ENCODE data around the gene USP47. TPM values are rescaled to one million over a fixed set of nuclear protein-coding genes. Genes with fewer than 3 reads are reported as not detected.
"Not testable (repeated sequence)": the region's sequence is repeated elsewhere in the genome, so short reads cannot be mapped to it uniquely, and the experiment has no call there.

Gene USP47
- total RNA-seq, 2 experiments from 2014 or later = 38.2 to 42.5 TPM

DNA sequence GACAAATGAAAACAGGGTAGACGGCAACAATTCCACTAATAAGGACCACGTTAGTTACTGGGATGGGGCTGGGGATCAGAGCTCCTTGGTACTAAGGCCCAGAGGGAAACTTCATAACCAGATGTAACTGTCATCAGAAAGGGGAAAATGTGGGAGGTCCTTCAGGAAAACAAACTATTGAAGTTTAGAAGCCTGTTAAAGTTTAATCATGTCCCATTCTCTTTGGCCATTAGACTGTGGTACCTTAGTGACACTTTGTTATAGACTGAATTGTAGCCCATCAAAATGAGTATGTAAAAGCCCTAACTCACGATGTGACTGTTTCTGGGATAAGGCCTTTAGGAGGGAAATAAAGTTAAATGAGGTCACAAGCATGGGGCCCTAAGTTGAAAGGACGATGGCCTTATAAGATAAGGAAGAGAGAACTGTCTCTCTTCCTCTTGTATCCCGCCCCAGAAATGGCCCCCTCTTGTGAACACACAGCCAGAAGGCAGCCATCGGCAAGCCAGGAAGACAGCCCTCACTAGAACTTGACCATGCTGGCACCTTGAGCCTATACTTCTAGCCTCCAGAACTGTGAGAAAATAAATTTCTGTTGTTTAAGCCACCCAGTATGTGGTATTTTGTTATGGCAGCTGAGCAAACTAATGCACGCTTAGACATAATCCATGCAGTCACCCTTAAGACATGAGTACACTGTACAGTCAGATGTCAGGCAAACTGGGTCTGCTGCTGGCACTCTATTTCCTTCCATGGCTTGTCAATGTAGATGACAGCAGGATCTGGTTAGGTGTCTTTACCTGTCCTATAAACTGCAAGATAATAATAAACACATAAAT is 26.9 kb upstream of the USP47 start:
- Mint-ChIP-seq H3K27me3 (no peaks in the 10 kb centered on the region), H3K9me3 (no peaks in the 10 kb centered on the region), H3K27ac (no peak overlapping the region), H3K4me1 (no peaks in the 10 kb centered on the region), H3K36me3 (ENCODE audit: low read depth) (no peaks in the 10 kb centered on the region), H3K4me3 (no peak overlapping the region)
- POLR2A ChIA-PET = no interaction called here
- CTCF ChIA-PET = no interaction called here
- no peak for DNase-seq

DNA sequence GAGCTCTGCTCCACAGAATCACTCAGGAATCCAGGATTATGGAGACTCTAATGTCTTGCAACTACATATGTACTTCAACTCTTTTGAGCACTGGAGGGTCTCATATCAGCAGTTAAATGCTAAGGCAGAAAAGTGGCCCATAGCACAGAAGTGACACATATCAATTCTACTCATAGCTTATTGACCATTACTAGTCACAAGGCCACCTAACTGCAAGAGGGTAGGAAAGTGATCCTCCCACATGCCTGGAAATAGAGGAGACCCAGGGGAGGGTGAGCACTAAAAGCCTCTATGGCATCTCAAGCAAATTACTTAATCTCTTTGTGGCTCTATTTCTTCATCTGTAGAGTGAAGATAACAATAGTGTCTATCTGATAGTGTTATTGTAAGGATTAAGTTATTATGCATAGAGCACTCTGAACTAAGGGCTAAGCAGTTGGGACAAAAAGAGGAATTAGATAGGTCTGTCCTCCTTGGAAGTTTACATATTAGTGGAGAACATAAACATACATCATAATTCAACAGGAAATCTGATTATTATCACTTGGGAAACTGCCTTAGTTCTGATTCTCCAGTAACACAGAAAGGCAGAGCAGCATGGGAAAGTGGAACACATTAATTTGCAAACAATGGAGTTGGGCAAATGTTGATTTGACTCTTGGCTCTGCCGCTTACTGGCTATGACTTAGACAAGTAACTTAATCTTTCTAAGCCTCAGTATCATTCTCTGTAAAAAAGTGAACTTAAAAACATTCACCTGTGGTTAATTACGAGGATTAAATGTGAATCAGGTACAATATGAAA is 25.1 kb upstream of the USP47 start:
- Mint-ChIP-seq H3K36me3 (ENCODE audit: low read depth) (no peaks in the 10 kb centered on the region), H3K4me3 (no peak overlapping the region), H3K4me1 (no peaks in the 10 kb centered on the region), H3K27ac (no peak overlapping the region), H3K27me3 (no peaks in the 10 kb centered on the region), H3K9me3 (no peaks in the 10 kb centered on the region)
- ChIA-PET POLR2A (no interaction called here), CTCF (interaction anchor here (0.7 kb wide), 1 partner anchor 85 kb away, joined by 3 read pairs; no protein-coding TSS in a partner anchor)
- DNase-seq = no peak

- no peaks in the 10 kb centered on the region for H3K9me3 Mint-ChIP-seq
These were observed 23.8 kb upstream of the USP47 start for GRCh38 chr11:11817957-11818356.

GRCh38 chr11:11818529-11819121 is 23.1 kb upstream of the USP47 start:
- no peak overlapping the region for H3K27ac Mint-ChIP-seq

More at GRCh38 chr11:11817957-11818356, 23.8 kb upstream of the USP47 start:
- no peak overlapping the region for H3K27ac Mint-ChIP-seq
- no peaks in the 10 kb centered on the region for H3K4me1 Mint-ChIP-seq
- DNase-seq = no peak
- no peaks in the 10 kb centered on the region for H3K36me3 Mint-ChIP-seq (ENCODE audit: low read depth)
- ChIA-PET POLR2A (interaction anchor here (0.7 kb wide), 1 partner anchor 418 kb away, joined by 6 read pairs; no protein-coding TSS in a partner anchor), CTCF (interaction anchor here (0.6 to 1.6 kb wide), 3 partner anchors 11 to 867 kb away, joined by 3 to 4 read pairs (median 4); no protein-coding TSS in a partner anchor)
- H3K27me3 Mint-ChIP-seq = no peaks in the 10 kb centered on the region
- H3K4me3 Mint-ChIP-seq = no peak overlapping the region

DNA sequence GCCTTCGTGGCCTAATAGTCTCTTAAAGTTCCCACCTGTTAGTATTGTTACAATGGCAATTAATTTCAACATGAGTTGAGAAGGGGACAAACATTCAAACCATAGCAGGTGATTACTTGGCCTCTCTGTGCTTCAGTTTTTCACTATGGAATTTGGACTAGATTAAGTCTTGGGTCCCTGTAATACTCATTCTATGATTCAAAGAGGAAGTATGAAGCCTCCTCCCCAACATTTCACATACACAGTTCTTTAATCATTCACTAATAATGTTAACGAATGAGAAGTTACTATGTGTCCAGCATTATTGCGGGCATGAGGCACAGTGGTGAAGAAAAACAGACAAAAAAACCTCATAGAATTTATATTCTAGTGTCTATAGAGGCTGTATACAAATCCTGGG is 19.9 kb upstream of the USP47 start:
- Mint-ChIP-seq H3K27ac (no peak overlapping the region), H3K27me3 (no peaks in the 10 kb centered on the region), H3K9me3 (peaks cover 8% of the 10 kb centered on the region), H3K4me3 (no peak overlapping the region), H3K36me3 (ENCODE audit: low read depth) (no peaks in the 10 kb centered on the region), H3K4me1 (no peaks in the 10 kb centered on the region)
- CTCF ChIA-PET = no interaction called here
- DNase-seq = no peak
- POLR2A ChIA-PET = no interaction called here

More at GRCh38 chr11:11818529-11819121, 23.1 kb upstream of the USP47 start:
- no peaks in the 10 kb centered on the region for H3K27me3 Mint-ChIP-seq
- no peaks in the 10 kb centered on the region for H3K36me3 Mint-ChIP-seq (ENCODE audit: low read depth)
- ChIA-PET POLR2A (no interaction called here), CTCF (interaction anchor here (0.6 to 1.6 kb wide), 4 partner anchors 11 to 941 kb away, joined by 3 to 4 read pairs (median 4); no protein-coding TSS in a partner anchor)
- H3K9me3 Mint-ChIP-seq = no peaks in the 10 kb centered on the region
- no peak for DNase-seq
- no peak overlapping the region for H3K4me3 Mint-ChIP-seq
- H3K4me1 Mint-ChIP-seq = no peaks in the 10 kb centered on the region

DNA sequence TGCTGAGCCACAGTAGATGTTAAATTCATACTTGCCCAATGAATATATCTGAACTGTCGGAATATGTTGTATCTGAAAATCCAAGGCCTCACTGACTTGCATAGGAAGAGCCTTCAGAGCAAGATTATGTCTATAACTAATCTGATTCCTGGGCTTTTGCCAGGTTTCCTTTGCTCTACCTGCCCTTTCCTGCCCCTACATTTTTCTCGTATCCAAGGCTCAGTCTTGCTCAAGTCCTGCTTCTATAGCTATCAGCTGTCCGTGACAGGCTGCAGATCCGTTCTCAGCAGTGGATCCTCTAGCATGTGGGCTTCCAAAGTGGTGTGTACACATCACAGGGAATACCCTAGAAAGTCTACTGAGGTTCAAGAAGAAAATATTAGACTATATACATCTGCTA is 18.8 kb upstream of the USP47 start:
- H3K9me3 Mint-ChIP-seq = peaks cover 8% of the 10 kb centered on the region
- CTCF ChIA-PET = no interaction called here
- DNase-seq = no peak
- no peaks in the 10 kb centered on the region for H3K36me3 Mint-ChIP-seq (ENCODE audit: low read depth)
- no peak overlapping the region for H3K27ac Mint-ChIP-seq
- no peaks in the 10 kb centered on the region for H3K4me1 Mint-ChIP-seq
- POLR2A ChIA-PET = no interaction called here
- H3K27me3 Mint-ChIP-seq = no peaks in the 10 kb centered on the region
- H3K4me3 Mint-ChIP-seq = no peak overlapping the region

- Mint-ChIP-seq H3K36me3 (ENCODE audit: low read depth) (no peaks in the 10 kb centered on the region), H3K4me1 (no peaks in the 10 kb centered on the region), H3K4me3 (no peak overlapping the region), H3K9me3 (peaks cover 8% of the 10 kb centered on the region), H3K27ac (no peak overlapping the region), H3K27me3 (peaks cover 2% of the 10 kb centered on the region)
- POLR2A ChIA-PET = no interaction called here
- CTCF ChIA-PET = interaction anchor here (0.9 kb wide), 1 partner anchor 16 kb away, joined by 3 read pairs; no protein-coding TSS in a partner anchor
- DNase-seq = no peak
These were observed 15.5 kb upstream of the USP47 start for GRCh38 chr11:11826260-11826659.

DNA sequence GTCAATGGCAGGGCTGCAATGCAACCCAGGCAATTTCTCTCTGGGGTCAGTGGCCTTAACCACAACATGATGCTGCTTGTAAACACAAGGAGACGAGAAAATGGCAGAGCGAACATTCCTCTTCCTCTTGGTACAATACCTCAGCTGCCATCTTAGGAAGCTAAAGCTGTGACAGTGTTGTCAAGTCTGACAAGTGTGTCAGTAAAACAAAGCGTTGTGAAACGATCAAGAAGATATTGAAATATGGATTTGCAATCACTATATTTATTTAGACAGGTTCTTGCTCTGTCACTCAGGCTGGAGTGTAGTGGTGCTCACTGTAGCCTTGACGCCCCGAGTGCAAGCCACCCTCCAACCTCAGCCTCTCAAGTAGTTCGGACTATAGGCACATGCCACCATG is 14.5 kb upstream of the USP47 start:
- ChIA-PET CTCF (no interaction called here), POLR2A (no interaction called here)
- H3K36me3 Mint-ChIP-seq (ENCODE audit: low read depth) = no peaks in the 10 kb centered on the region

DNA sequence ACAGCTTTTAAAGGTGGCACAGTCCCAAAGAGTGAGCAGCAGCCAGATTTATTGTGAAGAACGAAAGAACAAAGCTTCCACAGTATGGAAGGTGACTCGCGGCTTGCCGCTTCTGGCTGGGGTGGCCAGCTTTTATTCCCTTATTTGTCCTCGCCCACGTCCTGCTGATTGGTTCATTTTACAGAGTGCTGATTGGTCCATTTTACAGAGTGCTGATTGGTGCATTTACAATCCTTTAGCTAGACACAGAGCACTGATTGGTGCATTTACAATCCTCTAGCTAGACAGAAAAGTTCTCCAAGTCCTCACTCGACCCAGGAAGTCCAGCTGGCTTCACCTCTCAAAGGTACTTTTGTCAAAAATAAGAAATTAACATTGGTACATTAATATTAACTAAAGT is 10.4 kb upstream of the USP47 start:
- POLR2A ChIA-PET, H3K4me1 Mint-ChIP-seq, H3K27ac Mint-ChIP-seq: not testable (repeated sequence)

More for the DNA sequence above, 14.5 kb upstream of the USP47 start:
- Mint-ChIP-seq H3K27me3 (peaks cover 2% of the 10 kb centered on the region), H3K9me3 (peaks cover 12% of the 10 kb centered on the region), H3K4me3 (no peak overlapping the region), H3K27ac (no peak overlapping the region), H3K4me1 (no peaks in the 10 kb centered on the region)
- DNase-seq = no peak

GRCh38 chr11:11836676-11837231 is 5.0 kb upstream of the USP47 start:
- no peaks in the 10 kb centered on the region for H3K9me3 Mint-ChIP-seq
- no peak for DNase-seq
- no peak overlapping the region for H3K4me3 Mint-ChIP-seq
- peaks cover 5% of the 10 kb centered on the region for H3K4me1 Mint-ChIP-seq
- no peak overlapping the region for H3K27ac Mint-ChIP-seq
- peaks cover 28% of the 10 kb centered on the region for H3K27me3 Mint-ChIP-seq
- ChIA-PET CTCF (no interaction called here), POLR2A (no interaction called here)
- no peaks in the 10 kb centered on the region for H3K36me3 Mint-ChIP-seq (ENCODE audit: low read depth)

More for the DNA sequence above, 10.4 kb upstream of the USP47 start:
- H3K9me3 Mint-ChIP-seq; DNase-seq; H3K36me3 Mint-ChIP-seq (ENCODE audit: low read depth); H3K4me3 Mint-ChIP-seq: not testable (repeated sequence)
- peaks cover 14% of the 10 kb centered on the region for H3K27me3 Mint-ChIP-seq
- CTCF ChIA-PET = interaction anchor here (0.6 kb wide), 1 partner anchor 19 kb away, joined by 3 read pairs; no protein-coding TSS in a partner anchor

GRCh38 chr11:11839718-11840117 is 2.1 kb upstream of the USP47 start:
- Mint-ChIP-seq H3K9me3 (no peaks in the 10 kb centered on the region), H3K36me3 (ENCODE audit: low read depth) (no peaks in the 10 kb centered on the region), H3K27me3 (peaks cover 24% of the 10 kb centered on the region), H3K4me3 (no peak overlapping the region), H3K4me1 (peaks cover 7% of the 10 kb centered on the region), H3K27ac (no peak overlapping the region)
- ChIA-PET POLR2A (no interaction called here), CTCF (interaction anchor here (0.7 kb wide), 1 partner anchor 16 kb away, joined by 6 read pairs; no protein-coding TSS in a partner anchor)
- DNase-seq = no peak

DNA sequence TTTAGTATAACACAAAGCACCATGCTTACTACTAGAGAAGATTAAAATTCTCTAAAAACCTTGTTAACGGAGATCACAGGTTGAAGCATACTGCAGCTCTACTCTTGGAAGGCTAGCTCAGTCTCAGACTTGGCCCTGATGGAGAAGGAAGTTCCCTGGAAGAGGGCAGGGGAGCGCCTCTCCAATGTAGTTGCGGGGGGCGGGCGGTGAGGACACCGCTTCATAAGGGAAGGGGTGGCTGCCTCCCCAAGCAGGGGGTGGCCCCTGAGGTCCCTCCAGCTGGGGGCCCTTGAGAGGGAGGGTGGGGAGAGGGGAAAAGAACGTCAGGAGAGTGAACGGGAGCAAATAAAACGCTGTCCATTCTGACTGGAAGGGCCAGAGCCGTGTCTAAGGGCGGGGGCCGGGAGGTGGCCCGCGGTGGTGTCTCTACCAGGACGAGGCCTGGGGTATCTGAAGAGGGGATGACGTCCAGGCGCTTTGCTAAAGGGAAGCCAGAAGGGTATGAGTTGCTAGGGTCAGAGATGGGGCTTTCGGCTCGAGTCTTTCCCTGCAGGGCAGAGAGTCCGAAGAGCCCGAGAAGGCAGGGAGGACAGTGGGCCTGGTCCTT is 553 bp upstream of the USP47 start:
- H3K27me3 Mint-ChIP-seq = peaks cover 17% of the 10 kb centered on the region
- no peak overlapping the region for H3K27ac Mint-ChIP-seq
- CTCF ChIA-PET = interaction anchor here (1.5 kb wide), 1 partner anchor 16 kb away, joined by 3 read pairs; no protein-coding TSS in a partner anchor

More for the DNA sequence above, 553 bp upstream of the USP47 start:
- Mint-ChIP-seq H3K4me1 (peaks cover 22% of the 10 kb centered on the region), H3K36me3 (ENCODE audit: low read depth) (no peaks in the 10 kb centered on the region), H3K9me3 (no peaks in the 10 kb centered on the region), H3K4me3 (no peak overlapping the region)
- POLR2A ChIA-PET = interaction anchor here (1.0 kb wide), 1 partner anchor 1032 kb away, joined by 3 read pairs; no protein-coding TSS in a partner anchor
- DNase-seq = peak; percentile 13

Data from activated CD4-positive, alpha-beta T cell treated with anti-CD3 and anti-CD28 coated beads, Interleukin-2, amount 10 ng/mL, durations not matched to agents 7 days and 5 days (primary cell).